Endodermal cell (in vitro differentiated cells): ENCODE results near the gene CAPZB. TPM values are rescaled to one million over a fixed set of nuclear protein-coding genes. Genes with fewer than 3 reads are reported as not detected.

Experiments
- DNase-seq: peaks from one replicate; pipeline ENCODE4 v3.0.0-alpha.2; 2017
- H3K27ac ChIP-seq: 2 replicates; pipeline ENCODE4 v1.5.1; 2013; ENCODE audit warnings: mild to moderate bottlenecking, low read depth, low read length, moderate library complexity
- H3K27me3 ChIP-seq: 2 replicates; pipeline ENCODE4 v1.6.1; 2013; ENCODE audit warnings: mild to moderate bottlenecking, low read length, moderate library complexity; ENCODE audit not compliant: insufficient read depth, control insufficient read depth, poor library complexity, severe bottlenecking
- H3K36me3 ChIP-seq: 2 replicates; pipeline ENCODE4 v1.7.0; 2013; ENCODE audit warnings: mild to moderate bottlenecking, low read length, moderate library complexity; ENCODE audit not compliant: control insufficient read depth, insufficient read depth
- H3K4me1 ChIP-seq: one replicate; pipeline ENCODE4 v1.7.0; 2013; ENCODE audit warnings: low read length; ENCODE audit not compliant: control insufficient read depth, insufficient read depth
- H3K4me3 ChIP-seq: 2 replicates; pipeline ENCODE4 v1.5.1; 2013; ENCODE audit warnings: mild to moderate bottlenecking, low read length, moderate library complexity
- H3K9ac ChIP-seq: 2 replicates; pipeline ENCODE4 v1.6.1; 2013; ENCODE audit warnings: mild to moderate bottlenecking, low read length, moderate library complexity; ENCODE audit not compliant: poor library complexity, severe bottlenecking; ENCODE audit errors: extremely low read depth
- H3K9me3 ChIP-seq: 2 replicates; pipeline ENCODE4 v1.6.1; 2013; ENCODE audit warnings: mild to moderate bottlenecking, low read length, moderate library complexity; ENCODE audit not compliant: control insufficient read depth
- H3K27ac Mint-ChIP-seq: 2 replicates; pipeline ENCODE4 v1.8.0; 2020; ENCODE audit warnings: mixed read lengths
- H3K27me3 Mint-ChIP-seq: 2 replicates; pipeline ENCODE4 v1.8.0; 2021; ENCODE audit warnings: mild to moderate bottlenecking, mixed read lengths; ENCODE audit not compliant: insufficient read depth
- H3K36me3 Mint-ChIP-seq: 2 replicates; pipeline ENCODE4 v1.8.0; 2020; ENCODE audit warnings: low read depth, mixed read lengths
- H3K4me1 Mint-ChIP-seq: 2 replicates; pipeline ENCODE4 v1.8.0; 2020; ENCODE audit warnings: mixed read lengths
- H3K4me3 Mint-ChIP-seq: 2 replicates; pipeline ENCODE4 v1.8.0; 2020; ENCODE audit warnings: mild to moderate bottlenecking, moderate library complexity, mixed read lengths
- H3K9me3 Mint-ChIP-seq: 2 replicates; pipeline ENCODE4 v1.8.0; 2020; ENCODE audit warnings: mild to moderate bottlenecking, mixed read lengths
- WGBS, 2 experiments: methylation state at CpG; one replicate each; pipeline versions ENCODE4 v1.1.5 to v1.1.7; 2013; ENCODE audit warnings: missing lambda C conversion rate in 2 of 2, mixed read lengths in 1 of 2; ENCODE audit not compliant: insufficient coverage in 1 of 2, insufficient read length in 1 of 2; 5-methylcytosine and 5-hydroxymethylcytosine counted together
- total RNA-seq, 2 donors: library from RNA; stranded (reverse); fragmentation: NEBNext Ultra II Directional in 1 of 2; extraction: Animal tissue kit (Norgen Biotek cat#: 25700) in 1 of 2; gene quantifications; 2 replicates in 1 of 2; 3 replicates in 1 of 2; pipeline ENCODE4 v1.2.1, GENCODE V29; 2021
- TF ChIP-seq, protein P1 (sequence below): fragments of 200-600 bp; sonication (generic); conservative IDR thresholded peaks from 2 replicates; pipeline ENCODE4 v1.5.0; 2021; ENCODE audit warnings: antibody characterized with exemption, mild to moderate bottlenecking

Gene CAPZB
- total RNA-seq, 2 donors from 2014 or later: 334 to 362 TPM

DNA sequence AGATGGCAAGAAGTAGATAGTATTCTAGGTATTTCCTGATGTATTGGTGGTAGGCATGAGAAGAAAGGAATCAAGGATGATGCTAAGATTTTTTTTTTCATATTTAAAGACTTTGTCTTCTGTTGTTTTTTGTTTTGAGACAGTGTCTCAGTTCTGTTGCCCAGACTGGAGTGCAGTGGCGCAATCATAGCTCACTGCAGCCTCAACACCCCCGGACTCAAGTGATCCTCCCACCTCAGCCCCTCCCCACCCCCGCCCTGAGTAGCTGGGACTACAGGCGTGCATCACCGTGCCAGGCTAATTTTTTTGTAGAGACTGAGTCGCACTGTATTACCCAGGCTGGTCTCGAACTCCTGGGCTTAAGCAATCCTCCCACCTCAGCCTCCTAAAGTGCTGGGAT lies 2.8 kb upstream of the CAPZB start:
- peaks cover 4% of the 10 kb centered on the region for H3K4me1 ChIP-seq

DNA sequence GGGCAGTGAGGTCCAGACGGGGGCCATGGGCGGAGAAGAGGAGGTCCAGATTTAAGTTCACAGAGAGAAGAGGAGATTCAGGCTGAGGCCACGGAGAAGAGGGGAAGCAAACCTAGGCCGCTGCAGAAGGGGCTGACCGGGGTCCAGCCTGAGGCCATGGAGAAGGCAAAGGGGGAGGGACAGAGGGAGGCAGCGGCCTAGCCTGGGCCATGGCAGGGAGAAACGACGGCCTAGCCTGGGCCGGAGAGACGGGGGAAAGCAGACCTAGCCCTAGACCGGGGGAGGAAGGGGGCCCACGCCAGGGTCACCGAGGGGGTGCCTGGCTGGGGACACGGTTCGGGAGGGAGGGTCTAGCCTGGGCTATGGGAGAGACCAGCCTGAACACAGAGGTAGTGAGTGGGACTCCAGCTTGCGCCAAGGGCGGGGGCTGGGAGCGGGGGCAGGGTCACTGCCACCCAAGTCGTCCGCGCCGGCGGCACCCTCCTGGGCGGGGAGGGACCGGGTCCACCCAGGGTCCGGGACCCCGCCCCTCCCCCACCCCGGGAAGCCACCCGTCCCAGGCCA lies 459 bp downstream of the CAPZB start:
- no peaks in the 10 kb centered on the region for H3K27me3 Mint-ChIP-seq
- peak overlapping the region; percentile 62 for H3K27ac ChIP-seq
- peak; percentile 82 for DNase-seq
- H3K4me3 Mint-ChIP-seq: peak overlapping the region; percentile 93
- no peaks in the 10 kb centered on the region for H3K27me3 ChIP-seq
- peaks cover 18% of the 10 kb centered on the region for H3K36me3 Mint-ChIP-seq
- peaks cover 28% of the 10 kb centered on the region for H3K36me3 ChIP-seq
- H3K9ac ChIP-seq: peak overlapping the region; percentile 82
- H3K9me3 Mint-ChIP-seq: no peaks in the 10 kb centered on the region
- TF ChIP-seq, protein P1, sequence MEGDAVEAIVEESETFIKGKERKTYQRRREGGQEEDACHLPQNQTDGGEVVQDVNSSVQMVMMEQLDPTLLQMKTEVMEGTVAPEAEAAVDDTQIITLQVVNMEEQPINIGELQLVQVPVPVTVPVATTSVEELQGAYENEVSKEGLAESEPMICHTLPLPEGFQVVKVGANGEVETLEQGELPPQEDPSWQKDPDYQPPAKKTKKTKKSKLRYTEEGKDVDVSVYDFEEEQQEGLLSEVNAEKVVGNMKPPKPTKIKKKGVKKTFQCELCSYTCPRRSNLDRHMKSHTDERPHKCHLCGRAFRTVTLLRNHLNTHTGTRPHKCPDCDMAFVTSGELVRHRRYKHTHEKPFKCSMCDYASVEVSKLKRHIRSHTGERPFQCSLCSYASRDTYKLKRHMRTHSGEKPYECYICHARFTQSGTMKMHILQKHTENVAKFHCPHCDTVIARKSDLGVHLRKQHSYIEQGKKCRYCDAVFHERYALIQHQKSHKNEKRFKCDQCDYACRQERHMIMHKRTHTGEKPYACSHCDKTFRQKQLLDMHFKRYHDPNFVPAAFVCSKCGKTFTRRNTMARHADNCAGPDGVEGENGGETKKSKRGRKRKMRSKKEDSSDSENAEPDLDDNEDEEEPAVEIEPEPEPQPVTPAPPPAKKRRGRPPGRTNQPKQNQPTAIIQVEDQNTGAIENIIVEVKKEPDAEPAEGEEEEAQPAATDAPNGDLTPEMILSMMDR: no peak
- WGBS, 2 experiments: 0% methylated on average over 13 to 29 of the region's 29 CpGs
- H3K27ac Mint-ChIP-seq: peak overlapping the region; percentile 92
- peak overlapping the region; percentile 90 for H3K4me3 ChIP-seq
- no peaks in the 10 kb centered on the region for H3K9me3 ChIP-seq
- H3K4me1 Mint-ChIP-seq: peaks cover 39% of the 10 kb centered on the region
- H3K4me1 ChIP-seq: peaks cover 18% of the 10 kb centered on the region

More for the DNA sequence above, 2.8 kb upstream of the CAPZB start:
- Histone ChIP-seq H3K27ac (no peak overlapping the region), H3K9me3 (no peaks in the 10 kb centered on the region), H3K9ac (no peak overlapping the region), H3K36me3 (peaks cover 8% of the 10 kb centered on the region), H3K4me3 (no peak overlapping the region), H3K27me3 (no peaks in the 10 kb centered on the region)
- Mint-ChIP-seq H3K36me3 (peaks cover 10% of the 10 kb centered on the region), H3K27ac (no peak overlapping the region), H3K9me3 (no peaks in the 10 kb centered on the region), H3K27me3 (no peaks in the 10 kb centered on the region), H3K4me1 (peaks cover 15% of the 10 kb centered on the region), H3K4me3 (no peak overlapping the region)
- TF ChIP-seq, protein P1: no peak
- WGBS, 2 experiments: 76 to 93% methylated on average over 4 to 7 of the region's 7 CpGs
- no peak for DNase-seq

DNA sequence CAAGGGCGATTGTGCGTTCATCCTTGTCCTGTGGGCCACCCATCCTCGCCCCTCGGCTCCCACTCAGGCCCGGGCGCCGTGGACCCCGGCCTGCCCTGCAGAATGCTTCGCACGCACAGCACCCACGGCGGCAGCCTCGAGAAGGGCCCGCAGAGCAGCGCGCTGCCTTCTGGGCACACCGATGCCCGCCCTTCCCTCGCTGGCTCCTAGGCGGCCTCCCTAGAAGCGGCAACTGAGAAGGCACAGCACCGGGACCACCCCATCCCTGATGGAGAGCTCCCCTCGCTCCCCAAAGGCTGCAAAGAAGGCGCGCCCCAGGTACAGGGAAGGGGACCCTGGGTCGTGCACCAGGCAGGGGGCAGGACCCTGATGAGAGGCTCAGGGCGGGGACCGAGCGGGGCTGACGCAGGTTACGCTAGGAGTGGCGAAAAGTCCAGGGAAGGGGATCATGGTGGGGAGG lies 971 bp downstream of the CAPZB start:
- Mint-ChIP-seq H3K27me3 (no peaks in the 10 kb centered on the region), H3K4me3 (peak overlapping the region; percentile 93), H3K27ac (peak overlapping the region; percentile 92), H3K4me1 (peaks cover 44% of the 10 kb centered on the region), H3K36me3 (peaks cover 21% of the 10 kb centered on the region), H3K9me3 (no peaks in the 10 kb centered on the region)
- peak overlapping the region; percentile 90 for H3K4me3 ChIP-seq
- 5% methylated on average over 19 to 32 of the region's 32 CpGs for WGBS, 2 experiments
- peak overlapping the region; percentile 82 for H3K9ac ChIP-seq
- peak overlapping the region; percentile 62 for H3K27ac ChIP-seq
- TF ChIP-seq, protein P1: no peak
- DNase-seq: no peak
- peaks cover 18% of the 10 kb centered on the region for H3K4me1 ChIP-seq
- no peaks in the 10 kb centered on the region for H3K9me3 ChIP-seq
- peaks cover 28% of the 10 kb centered on the region for H3K36me3 ChIP-seq
- H3K27me3 ChIP-seq: no peaks in the 10 kb centered on the region
